ENCODE results near the gene SLC6A5. TPM values are rescaled to one million over a fixed set of nuclear protein-coding genes. Genes with fewer than 3 reads are reported as not detected.

The SLC6A5 gene
- total and polyA plus RNA-seq, 2 experiments from 2014 or later = not detected

GRCh38 chr11:20638074-20638473 lies 38.7 kb downstream of the SLC6A5 start:
- Histone ChIP-seq H3K9me3 (ENCODE audit: low read depth) (no peaks in the 10 kb centered on the region), H3K36me3 (no peaks in the 10 kb centered on the region), H3K27ac (no peak overlapping the region), H3K4me3 (no peak overlapping the region), H3K4me1 (ENCODE audit: low read depth) (no peaks in the 10 kb centered on the region), H3K27me3 (no peaks in the 10 kb centered on the region)
- DNase-seq (ENCODE audit: low read depth in 1 of 2, low spot score in 1 of 2) = no peak
- TF ChIP-seq CTCF (IDR thresholded peaks at IDR 0.05; ENCODE audit: low read depth, low read length) = no peak

- no peak for TF ChIP-seq CTCF (IDR thresholded peaks at IDR 0.05; ENCODE audit: low read depth, low read length)
Measured at GRCh38 chr11:20639688-20640087, 40.3 kb downstream of the SLC6A5 start.

GRCh38 chr11:20640401-20640800 lies 41.0 kb downstream of the SLC6A5 start:
- H3K4me3 ChIP-seq = no peak overlapping the region
- H3K4me1 ChIP-seq (ENCODE audit: low read depth) = no peaks in the 10 kb centered on the region
- H3K36me3 ChIP-seq = no peaks in the 10 kb centered on the region
- TF ChIP-seq CTCF (IDR thresholded peaks at IDR 0.05; ENCODE audit: low read depth, low read length) = no peak
- DNase-seq (ENCODE audit: low read depth in 1 of 2, low spot score in 1 of 2) = no peak
- H3K9me3 ChIP-seq (ENCODE audit: low read depth) = no peaks in the 10 kb centered on the region
- H3K27me3 ChIP-seq = no peaks in the 10 kb centered on the region
- no peak overlapping the region for H3K27ac ChIP-seq

More at GRCh38 chr11:20639688-20640087, 40.3 kb downstream of the SLC6A5 start:
- Histone ChIP-seq H3K9me3 (ENCODE audit: low read depth) (no peaks in the 10 kb centered on the region), H3K27me3 (no peaks in the 10 kb centered on the region), H3K4me1 (ENCODE audit: low read depth) (no peaks in the 10 kb centered on the region), H3K27ac (no peak overlapping the region), H3K36me3 (no peaks in the 10 kb centered on the region), H3K4me3 (no peak overlapping the region)
- DNase-seq (ENCODE audit: low read depth in 1 of 2, low spot score in 1 of 2) = no peak

GRCh38 chr11:20644360-20644759 lies 45.0 kb downstream of the SLC6A5 start:
- no peaks in the 10 kb centered on the region for H3K36me3 ChIP-seq

GRCh38 chr11:20647976-20648565 lies 48.7 kb downstream of the SLC6A5 start:
- Histone ChIP-seq H3K27ac (no peak overlapping the region), H3K4me3 (no peak overlapping the region), H3K36me3 (no peaks in the 10 kb centered on the region), H3K27me3 (peaks cover 12% of the 10 kb centered on the region), H3K4me1 (ENCODE audit: low read depth) (no peaks in the 10 kb centered on the region), H3K9me3 (ENCODE audit: low read depth) (no peaks in the 10 kb centered on the region)
- DNase-seq (ENCODE audit: low read depth in 1 of 2, low spot score in 1 of 2) = peak; percentile 63 to 66
- peak; percentile 87 for TF ChIP-seq CTCF (IDR thresholded peaks at IDR 0.05; ENCODE audit: low read depth, low read length)

More at GRCh38 chr11:20644360-20644759, 45.0 kb downstream of the SLC6A5 start:
- Histone ChIP-seq H3K27ac (no peak overlapping the region), H3K27me3 (no peaks in the 10 kb centered on the region), H3K4me3 (no peak overlapping the region), H3K9me3 (ENCODE audit: low read depth) (no peaks in the 10 kb centered on the region), H3K4me1 (ENCODE audit: low read depth) (no peaks in the 10 kb centered on the region)
- TF ChIP-seq CTCF (IDR thresholded peaks at IDR 0.05; ENCODE audit: low read depth, low read length) = no peak
- no peak for DNase-seq (ENCODE audit: low read depth in 1 of 2, low spot score in 1 of 2)
